MCF 10A (cell line): Measurements from ENCODE around the gene RIC8A. TPM values are rescaled to one million over a fixed set of nuclear protein-coding genes. Genes with fewer than 3 reads are reported as not detected.
A peak's percentile ranks its signal among the peaks of the same experiment; 100 is the strongest.
"Not testable (repeated sequence)": the region's sequence is repeated elsewhere in the genome, so short reads cannot be mapped to it uniquely, and the experiment has no call there.

Experiments used
- Bru-seq: library from RNA; stranded (reverse); fragments of 400-500 nt; gene quantifications from one replicate; lab custom pipeline; 2021; lab: Mats Ljungman, UMichigan
- BruChase-seq, 2 experiments: library from RNA; stranded (reverse); fragments of 400-500 nt; gene quantifications; one replicate each; lab custom pipeline; 2021; lab: Mats Ljungman, UMichigan
- BruUV-seq: library from RNA; stranded (reverse); fragments of 400-500 nt; replicated peaks from 2 replicates; lab custom pipeline; 2021; lab: Mats Ljungman, UMichigan
- CTCF ChIA-PET: fragments of 300-600 bp; sonication (Branson Sonifier 250); formaldehyde crosslinking; extraction: SDS; loops from one replicate; lab custom pipeline; 2021; ENCODE audit warnings: antibody characterized with exemption, inconsistent platforms; lab: Yijun Ruan, JAX
- POLR2A ChIA-PET: fragments of 300-600, 350-650 bp; sonication (Branson Sonifier 250); formaldehyde crosslinking; extraction: SDS; loops from one replicate; lab custom pipeline; 2020; ENCODE audit warnings: antibody characterized with exemption, inconsistent platforms; lab: Yijun Ruan, JAX
- DNase-seq: peaks from one replicate; pipeline ENCODE4 v3.0.0-alpha.2; 2018; ENCODE audit not compliant: unreplicated experiment
- H3K27ac Mint-ChIP-seq: one replicate; pipeline ENCODE4 v1.8.0; 2022; ENCODE audit warnings: mild to moderate bottlenecking, low read depth, mixed read lengths; ENCODE audit not compliant: unreplicated experiment
- H3K27me3 Mint-ChIP-seq: one replicate; pipeline ENCODE4 v1.8.0; 2022; ENCODE audit warnings: mixed read lengths; ENCODE audit not compliant: insufficient read depth, unreplicated experiment
- H3K36me3 Mint-ChIP-seq: one replicate; pipeline ENCODE4 v1.8.0; 2022; ENCODE audit warnings: mild to moderate bottlenecking, moderate library complexity, mixed read lengths; ENCODE audit not compliant: insufficient read depth, unreplicated experiment
- H3K4me1 Mint-ChIP-seq: one replicate; pipeline ENCODE4 v1.8.0; 2022; ENCODE audit warnings: mixed read lengths; ENCODE audit not compliant: insufficient read depth, unreplicated experiment
- H3K4me3 Mint-ChIP-seq: one replicate; pipeline ENCODE4 v1.8.0; 2022; ENCODE audit warnings: mild to moderate bottlenecking, moderate library complexity, mixed read lengths; ENCODE audit not compliant: unreplicated experiment
- H3K9me3 Mint-ChIP-seq: one replicate; pipeline ENCODE4 v1.8.0; 2022; ENCODE audit warnings: mixed read lengths; ENCODE audit not compliant: unreplicated experiment
- intact Hi-C: fragments of 100-400 bp; cut with micrococcal nuclease; formaldehyde crosslinking; loops from 2 replicates; pipeline ENCODE4 v1.14.1; 2022
- long read RNA-seq: library from polyadenylated mRNA; stranded (forward); transcript quantifications from one replicate; pipeline ENCODE4 v2.0.0, GENCODE V29; 2022
- total RNA-seq: library from RNA; stranded (reverse); gene quantifications from 2 replicates; pipeline ENCODE4 v1.2.3, GENCODE V29; 2022
- TF ChIP-seq, protein P1 (sequence below): fragments of 200-600 bp; IDR thresholded peaks from one replicate; pipeline ENCODE4 v1.8.0; 2022; ENCODE audit warnings: antibody characterized with exemption, mild to moderate bottlenecking; ENCODE audit not compliant: unreplicated experiment

Gene RIC8A
- total RNA-seq, result 93.3 and 109 TPM in 2 replicates
- Bru-seq, nascent RNA, result percentile 70 among the genes with signal in this experiment
- BruChase-seq, experiment 1, labeled RNA remaining after a 6-hour chase, result percentile 95 among the genes with signal in this experiment
- percentile 87 among the genes with signal in this experiment for BruChase-seq, experiment 2, labeled RNA remaining after a 2-hour chase
- long read RNA-seq, transcript RIC8A-203 (10 exons, 3,703 nt), result major isoform, 40 of 59 reads
- long read RNA-seq, partial matches to known transcripts, result 8 of 59 reads
- long read RNA-seq, other reads (novel, unspliced or antisense), result 9 of 59 reads

DNA sequence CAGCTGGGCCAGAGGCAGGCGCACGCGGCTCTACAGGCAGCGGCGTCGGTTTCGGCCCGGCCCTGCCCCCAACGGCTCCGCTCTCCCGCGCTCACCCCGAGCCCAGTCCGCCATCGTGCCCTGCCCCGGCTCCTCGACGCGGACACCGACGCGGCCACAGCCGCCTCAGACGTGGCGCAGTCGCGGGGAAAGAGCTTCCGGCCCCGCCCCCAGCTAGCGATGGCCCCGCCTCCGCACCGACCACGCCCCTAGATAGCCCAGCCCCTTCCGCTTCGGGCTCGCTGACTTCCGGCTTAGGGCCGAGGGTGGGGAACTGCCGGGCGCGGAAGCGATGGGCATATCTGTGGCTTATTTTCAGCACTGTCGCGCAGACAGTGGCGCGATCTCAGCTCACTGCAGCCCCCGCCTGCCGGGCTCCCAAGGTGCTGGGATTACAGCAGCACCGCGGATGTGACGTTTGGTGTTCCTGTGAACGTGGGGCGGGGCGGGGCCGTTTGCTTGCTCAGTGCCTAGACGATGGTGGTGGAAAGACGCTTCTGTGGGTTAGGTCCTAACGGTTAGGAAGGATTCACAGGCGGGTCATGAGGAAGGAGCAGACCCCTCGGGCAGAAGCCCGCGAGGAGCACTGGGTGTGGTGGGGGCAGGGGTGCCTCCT lies at the start of gene RIC8A, which contains the start of gene BET1L:
RIC8A (plus strand) TSS at position 501 of the 655 bp plus-strand sequence. CDS start 1,147 bp downstream, outside the sequence.
BET1L (minus strand) TSS at position 192 of the 655 bp plus-strand sequence; CDS start at position 114, 78 bp downstream.
- BruUV-seq, result no TSS peak
- Mint-ChIP-seq H3K4me3 (peak within 1 kb of the TSS; percentile 99), H3K27ac (peak within 1 kb of the TSS; percentile 99), H3K4me1 (peaks cover 15% of the 10 kb centered on the region), H3K9me3 (no peaks in the 10 kb centered on the region), H3K27me3 (no peaks in the 10 kb centered on the region), H3K36me3 (peaks cover 33% of the 10 kb centered on the region)
- TF ChIP-seq, protein P1, sequence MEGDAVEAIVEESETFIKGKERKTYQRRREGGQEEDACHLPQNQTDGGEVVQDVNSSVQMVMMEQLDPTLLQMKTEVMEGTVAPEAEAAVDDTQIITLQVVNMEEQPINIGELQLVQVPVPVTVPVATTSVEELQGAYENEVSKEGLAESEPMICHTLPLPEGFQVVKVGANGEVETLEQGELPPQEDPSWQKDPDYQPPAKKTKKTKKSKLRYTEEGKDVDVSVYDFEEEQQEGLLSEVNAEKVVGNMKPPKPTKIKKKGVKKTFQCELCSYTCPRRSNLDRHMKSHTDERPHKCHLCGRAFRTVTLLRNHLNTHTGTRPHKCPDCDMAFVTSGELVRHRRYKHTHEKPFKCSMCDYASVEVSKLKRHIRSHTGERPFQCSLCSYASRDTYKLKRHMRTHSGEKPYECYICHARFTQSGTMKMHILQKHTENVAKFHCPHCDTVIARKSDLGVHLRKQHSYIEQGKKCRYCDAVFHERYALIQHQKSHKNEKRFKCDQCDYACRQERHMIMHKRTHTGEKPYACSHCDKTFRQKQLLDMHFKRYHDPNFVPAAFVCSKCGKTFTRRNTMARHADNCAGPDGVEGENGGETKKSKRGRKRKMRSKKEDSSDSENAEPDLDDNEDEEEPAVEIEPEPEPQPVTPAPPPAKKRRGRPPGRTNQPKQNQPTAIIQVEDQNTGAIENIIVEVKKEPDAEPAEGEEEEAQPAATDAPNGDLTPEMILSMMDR, result no peak
- DNase-seq, result peak; percentile 97
- CTCF ChIA-PET, result interaction anchor here (0.6 to 5.0 kb wide), 7 partner anchors 17 to 241 kb away, joined by 3 to 18 read pairs (median 3); partner anchors contain the start of gene PSMD13
- intact Hi-C loops, result loop anchor here (5.0 kb wide), 1 partner anchor 240 kb away; no protein-coding TSS in a partner anchor
- POLR2A ChIA-PET, result interaction anchor here (0.6 to 5.9 kb wide), 36 partner anchors 8 to 1827 kb away, joined by 3 to 136 read pairs (median 5); partner anchors contain the start of genes IFITM2, IFITM3, PGGHG and PHRF1

DNA sequence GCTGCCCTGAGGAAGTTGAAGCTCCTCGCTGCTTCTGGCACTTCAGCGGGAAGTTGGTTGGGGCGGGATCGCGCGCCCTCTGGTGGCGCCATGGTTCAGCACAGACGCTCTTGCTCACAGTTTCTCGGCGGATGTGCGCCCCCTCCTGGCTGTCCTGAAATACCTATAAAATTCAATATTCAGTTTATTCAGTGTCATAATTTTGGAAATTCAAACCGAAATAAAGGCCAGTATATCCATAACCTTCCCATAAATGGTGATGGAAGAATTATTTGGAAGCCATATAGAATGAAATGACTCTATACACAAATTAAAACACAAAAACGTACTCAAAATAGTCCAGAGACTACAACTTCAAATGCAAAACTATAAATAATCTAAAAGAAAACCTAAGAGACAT lies 27.3 kb upstream of the RIC8A start:
- H3K27ac Mint-ChIP-seq, CTCF ChIA-PET, BruUV-seq, POLR2A ChIA-PET, H3K4me3 Mint-ChIP-seq, H3K9me3 Mint-ChIP-seq, H3K4me1 Mint-ChIP-seq, intact Hi-C loops, H3K36me3 Mint-ChIP-seq, DNase-seq: not testable (repeated sequence)
- peaks cover 11% of the 10 kb centered on the region for H3K27me3 Mint-ChIP-seq
- TF ChIP-seq, protein P1, result peak; percentile 20

DNA sequence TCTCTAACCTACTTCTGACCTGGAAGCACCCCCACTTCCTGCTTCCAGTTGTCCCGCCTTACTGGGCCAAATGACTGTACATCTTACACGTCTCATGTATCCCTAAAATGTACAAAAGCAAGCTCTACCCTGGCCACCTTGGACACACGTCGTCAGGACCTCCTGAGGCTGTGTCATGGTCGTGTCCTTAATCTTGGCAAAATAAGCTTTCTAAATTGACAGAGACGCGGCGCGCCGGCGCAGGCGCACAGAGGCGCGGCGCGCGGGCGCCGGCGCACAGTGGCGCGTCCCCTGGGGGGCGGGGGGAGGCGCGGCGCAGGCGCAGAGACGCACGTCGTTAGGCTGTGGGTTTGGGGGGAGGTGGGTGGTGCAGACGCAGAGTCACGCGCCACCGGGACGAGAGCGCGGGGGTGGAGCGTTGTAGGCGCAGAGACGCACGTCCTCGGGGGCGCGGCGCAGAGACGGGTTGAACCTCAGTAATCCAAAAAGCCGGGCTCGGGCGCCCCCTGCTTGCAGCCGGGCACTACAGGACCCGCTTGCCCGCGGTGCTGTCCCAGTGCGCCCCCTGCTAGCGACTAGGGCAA lies 18.2 kb upstream of the RIC8A start:
- H3K27me3 Mint-ChIP-seq, DNase-seq, H3K36me3 Mint-ChIP-seq, BruUV-seq, POLR2A ChIA-PET, H3K4me1 Mint-ChIP-seq, H3K27ac Mint-ChIP-seq, CTCF ChIA-PET, H3K4me3 Mint-ChIP-seq, H3K9me3 Mint-ChIP-seq, intact Hi-C loops: not testable (repeated sequence)

DNA sequence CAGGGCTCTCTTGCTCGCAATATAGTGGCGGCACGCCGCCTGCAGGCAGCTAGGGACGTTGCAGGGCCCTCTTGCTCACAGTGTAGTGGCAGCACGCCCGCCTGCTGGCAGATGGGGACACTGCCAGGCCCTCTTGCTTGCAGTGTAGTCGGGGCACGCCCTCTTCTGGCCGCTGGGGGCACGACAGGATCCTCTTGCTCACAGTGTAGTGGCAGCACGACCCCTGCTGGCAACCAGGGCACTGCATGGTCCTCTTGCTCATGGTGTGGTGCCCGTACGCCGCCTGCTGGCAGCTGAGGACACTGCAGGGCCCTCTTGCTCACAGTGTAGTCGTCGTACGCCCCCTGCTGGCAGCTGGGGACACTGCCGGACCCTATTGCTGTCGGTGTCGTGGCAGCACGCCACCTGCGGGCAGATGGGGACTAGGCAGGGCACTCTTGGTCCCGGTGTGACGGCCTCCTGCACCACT lies 17.6 kb upstream of the RIC8A start:
- CTCF ChIA-PET, H3K27ac Mint-ChIP-seq, H3K36me3 Mint-ChIP-seq, H3K27me3 Mint-ChIP-seq, H3K4me3 Mint-ChIP-seq, H3K9me3 Mint-ChIP-seq, DNase-seq, intact Hi-C loops, BruUV-seq, H3K4me1 Mint-ChIP-seq, POLR2A ChIA-PET: not testable (repeated sequence)
- TF ChIP-seq, protein P1, result peak; percentile 18

DNA sequence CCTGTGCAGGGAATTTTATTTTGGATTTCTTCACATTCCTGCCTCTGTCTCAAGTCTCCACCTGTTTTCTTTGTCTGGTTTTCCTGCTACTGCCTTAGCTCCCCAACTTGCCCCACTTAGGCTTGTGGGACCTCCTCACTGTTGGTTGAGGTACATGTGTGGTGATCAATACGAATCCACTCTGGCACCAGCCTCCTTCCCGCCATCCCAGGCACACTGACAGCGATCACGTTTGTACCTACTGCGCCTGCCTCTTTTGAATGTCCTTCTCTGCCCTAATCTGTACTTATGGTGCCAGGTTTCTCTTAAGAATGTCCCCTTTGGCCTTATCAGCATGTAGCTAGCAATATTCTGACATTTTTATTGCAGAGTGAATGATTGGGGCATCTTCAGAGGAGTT lies 17.0 kb upstream of the RIC8A start:
- CTCF ChIA-PET, intact Hi-C loops, H3K27me3 Mint-ChIP-seq, H3K36me3 Mint-ChIP-seq, DNase-seq, H3K4me3 Mint-ChIP-seq, BruUV-seq, H3K4me1 Mint-ChIP-seq, H3K27ac Mint-ChIP-seq, POLR2A ChIA-PET, H3K9me3 Mint-ChIP-seq: not testable (repeated sequence)
